Glutamatergic neuron (in vitro differentiated cells): ENCODE results near the gene ARRDC5. TPM values are rescaled to one million over a fixed set of nuclear protein-coding genes. Genes with fewer than 3 reads are reported as not detected.

Experiments
- DNase-seq: peaks from one replicate; pipeline ENCODE4 v3.0.0; 2022
- H3K27ac Mint-ChIP-seq: one replicate; pipeline ENCODE4 v1.8.0; 2020; ENCODE audit warnings: mild to moderate bottlenecking, mixed read lengths, inconsistent platforms; ENCODE audit not compliant: unreplicated experiment
- H3K27me3 Mint-ChIP-seq: one replicate; pipeline ENCODE4 v1.8.0; 2020; ENCODE audit warnings: mild to moderate bottlenecking, moderate library complexity, mixed read lengths, inconsistent platforms; ENCODE audit not compliant: unreplicated experiment
- H3K36me3 Mint-ChIP-seq: one replicate; pipeline ENCODE4 v1.8.0; 2020; ENCODE audit warnings: mild to moderate bottlenecking, mixed read lengths, inconsistent platforms; ENCODE audit not compliant: unreplicated experiment
- H3K4me1 Mint-ChIP-seq: one replicate; pipeline ENCODE4 v1.8.0; 2020; ENCODE audit warnings: mild to moderate bottlenecking, low read depth, mixed read lengths, inconsistent platforms; ENCODE audit not compliant: unreplicated experiment
- H3K4me3 Mint-ChIP-seq: one replicate; pipeline ENCODE4 v1.8.0; 2020; ENCODE audit warnings: mild to moderate bottlenecking, mixed read lengths, inconsistent platforms; ENCODE audit not compliant: unreplicated experiment
- H3K9me3 Mint-ChIP-seq: one replicate; pipeline ENCODE4 v1.8.0; 2020; ENCODE audit warnings: mild to moderate bottlenecking, moderate library complexity, mixed read lengths, inconsistent platforms; ENCODE audit not compliant: unreplicated experiment
- CTCF ChIP-seq: fragments of 200-600 bp; sonication (generic); IDR thresholded peaks from one replicate; pipeline ENCODE4 v1.5.0; 2021; ENCODE audit not compliant: partially characterized antibody, unreplicated experiment
- total RNA-seq: library from RNA; stranded (reverse); fragmentation: NEBNext Ultra II Directional; extraction: Animal tissue kit (Norgen Biotek cat#: 25700); gene quantifications from one replicate; pipeline ENCODE4 v1.2.1, GENCODE V29; 2021; ENCODE audit not compliant: unreplicated experiment

The ARRDC5 gene
- total RNA-seq, 1 donor from 2014 or later: not detected

DNA sequence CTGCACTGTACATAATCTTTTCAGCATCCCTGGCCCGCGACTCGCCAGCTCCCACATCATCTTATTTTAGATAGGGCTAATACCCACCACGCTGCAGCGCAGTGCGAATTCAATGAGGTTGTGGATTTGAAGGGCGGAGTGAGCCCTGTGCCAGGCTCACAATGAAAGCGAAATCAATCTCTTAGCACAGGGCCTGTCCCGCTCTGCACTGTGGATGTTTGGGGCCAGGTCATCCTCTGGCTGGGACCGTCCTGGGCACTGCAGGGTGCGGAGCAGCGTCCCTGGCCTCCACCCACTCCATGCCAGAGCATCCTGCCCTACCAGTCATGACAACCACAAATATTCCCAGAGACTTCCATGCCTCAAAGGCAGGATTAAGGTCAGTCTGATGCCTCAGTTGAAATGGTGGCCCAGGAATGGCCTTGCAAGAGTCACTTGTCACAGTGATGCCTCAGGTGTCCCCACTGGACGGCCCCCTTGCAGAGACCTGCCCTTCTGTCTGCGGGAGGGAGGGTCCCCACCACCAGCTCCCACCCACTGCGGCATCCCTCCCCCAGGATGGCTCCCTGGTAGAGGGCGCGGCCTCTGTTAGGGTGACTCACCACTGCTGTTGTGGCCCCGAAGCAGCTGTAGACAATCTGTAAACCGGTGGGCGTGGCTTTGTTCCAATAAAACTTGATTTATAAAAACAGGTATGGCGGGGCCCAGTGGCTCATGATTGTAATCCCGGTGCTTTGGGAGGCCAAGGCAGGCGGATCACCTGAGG, 12.2 kb upstream of the ARRDC5 start:
- H3K4me3 Mint-ChIP-seq: no peak overlapping the region
- H3K27me3 Mint-ChIP-seq: no peaks in the 10 kb centered on the region
- no peaks in the 10 kb centered on the region for H3K9me3 Mint-ChIP-seq
- no peak for TF ChIP-seq CTCF
- no peak overlapping the region for H3K27ac Mint-ChIP-seq
- peaks cover 13% of the 10 kb centered on the region for H3K4me1 Mint-ChIP-seq
- H3K36me3 Mint-ChIP-seq: no peaks in the 10 kb centered on the region
- no peak for DNase-seq

GRCh38 chr19:4913996-4914735, 11.5 kb upstream of the ARRDC5 start:
- H3K27me3 Mint-ChIP-seq: no peaks in the 10 kb centered on the region
- H3K4me1 Mint-ChIP-seq: peaks cover 13% of the 10 kb centered on the region
- no peak for TF ChIP-seq CTCF
- no peak overlapping the region for H3K4me3 Mint-ChIP-seq
- no peak for DNase-seq
- H3K27ac Mint-ChIP-seq: no peak overlapping the region
- no peaks in the 10 kb centered on the region for H3K36me3 Mint-ChIP-seq
- no peaks in the 10 kb centered on the region for H3K9me3 Mint-ChIP-seq

- H3K27me3 Mint-ChIP-seq: peaks cover 6% of the 10 kb centered on the region
- peak overlapping the region; percentile 73 for H3K4me3 Mint-ChIP-seq
- TF ChIP-seq CTCF: no peak
- H3K27ac Mint-ChIP-seq: peak overlapping the region; percentile 38
- peaks cover 18% of the 10 kb centered on the region for H3K4me1 Mint-ChIP-seq
- no peaks in the 10 kb centered on the region for H3K36me3 Mint-ChIP-seq
- H3K9me3 Mint-ChIP-seq: peaks cover 4% of the 10 kb centered on the region
- peak; percentile 45 for DNase-seq
These were observed 9.3 kb upstream of the ARRDC5 start for GRCh38 chr19:4911786-4912672.

- no peak for TF ChIP-seq CTCF
- peaks cover 18% of the 10 kb centered on the region for H3K4me1 Mint-ChIP-seq
- peaks cover 6% of the 10 kb centered on the region for H3K27me3 Mint-ChIP-seq
- peak overlapping the region; percentile 38 for H3K27ac Mint-ChIP-seq
- H3K9me3 Mint-ChIP-seq: peaks cover 4% of the 10 kb centered on the region
- H3K36me3 Mint-ChIP-seq: no peaks in the 10 kb centered on the region
- no peak for DNase-seq
- peak overlapping the region; percentile 73 for H3K4me3 Mint-ChIP-seq
These were observed 8.6 kb upstream of the ARRDC5 start for GRCh38 chr19:4911314-4911713.
